Activated CD4-positive, CD25-positive, alpha-beta regulatory T cell (primary cell): ENCODE data around the gene PLSCR3.

Experiments used
- DNase-seq, 4 experiments: peaks; one replicate each; lab custom pipeline; 2025; lab: John Stamatoyannopoulos, UW

The PLSCR3 gene

GRCh38 chr17:7347630-7348477, 46.5 kb downstream of the PLSCR3 start:
- no peak for DNase-seq

GRCh38 chr17:7346761-7347614, 47.3 kb downstream of the PLSCR3 start:
- no peak for DNase-seq

- DNase-seq, result no peak
Measured at GRCh38 chr17:7343250-7343649, 51.1 kb downstream of the PLSCR3 start.

- no peak for DNase-seq
Measured at GRCh38 chr17:7341842-7342241, 52.5 kb downstream of the PLSCR3 start.

GRCh38 chr17:7340179-7340578, 54.1 kb downstream of the PLSCR3 start:
- no peak for DNase-seq
